SK-N-SH (cell line): ENCODE results near the gene CAMK2B.

Experiments used
- CTCF ChIP-seq: fragments of 200-600 bp; sonication (generic); IDR thresholded peaks from 2 replicates; pipeline ENCODE4 v1.6.1; 2017; ENCODE audit warnings: antibody characterized with exemption, mild to moderate bottlenecking, moderate library complexity
- ELF1 ChIP-seq: IDR thresholded peaks from 2 replicates; pipeline ENCODE4 v1.4.0; 2012
- GATA2 ChIP-seq: sonication (generic); formaldehyde crosslinking; IDR thresholded peaks from 2 replicates; pipeline ENCODE4 v1.5.0; 2020; ENCODE audit warnings: mild to moderate bottlenecking, missing genetic modification reagents
- MXI1 ChIP-seq: IDR thresholded peaks from 2 replicates; pipeline ENCODE4 v1.6.1; 2012; ENCODE audit warnings: mild to moderate bottlenecking, low read depth, low read length, improper control_type of control experiment
- NRF1 ChIP-seq: IDR thresholded peaks from 2 replicates; pipeline ENCODE4 v1.6.1; 2012; ENCODE audit warnings: low read depth, mild to moderate bottlenecking, low read length
- POLR2AphosphoS5 ChIP-seq: IDR thresholded peaks from 2 replicates; pipeline ENCODE4 v1.6.1; 2012; ENCODE audit warnings: low read depth, low read length
- REST ChIP-seq: IDR thresholded peaks from 2 replicates; pipeline ENCODE4 v1.6.1; 2012; ENCODE audit warnings: mild to moderate bottlenecking, low read depth, low read length, moderate library complexity
- RFX5 ChIP-seq: IDR thresholded peaks from 2 replicates; pipeline ENCODE4 v1.6.1; 2012; ENCODE audit warnings: mild to moderate bottlenecking, improper control_type of control experiment, low read length
- TEAD4 ChIP-seq: IDR thresholded peaks from 2 replicates; pipeline ENCODE4 v1.4.0; 2012; ENCODE audit warnings: mild to moderate bottlenecking, borderline replicate concordance; ENCODE audit not compliant: insufficient read depth
- YY1 ChIP-seq: IDR thresholded peaks from 2 replicates; pipeline ENCODE4 v1.4.0; 2012; ENCODE audit warnings: low read depth, mild to moderate bottlenecking
- TF ChIP-seq, protein P1 (sequence below): IDR thresholded peaks from 2 replicates; pipeline ENCODE4 v1.4.0; 2012; ENCODE audit warnings: low read depth, borderline replicate concordance

DNA sequence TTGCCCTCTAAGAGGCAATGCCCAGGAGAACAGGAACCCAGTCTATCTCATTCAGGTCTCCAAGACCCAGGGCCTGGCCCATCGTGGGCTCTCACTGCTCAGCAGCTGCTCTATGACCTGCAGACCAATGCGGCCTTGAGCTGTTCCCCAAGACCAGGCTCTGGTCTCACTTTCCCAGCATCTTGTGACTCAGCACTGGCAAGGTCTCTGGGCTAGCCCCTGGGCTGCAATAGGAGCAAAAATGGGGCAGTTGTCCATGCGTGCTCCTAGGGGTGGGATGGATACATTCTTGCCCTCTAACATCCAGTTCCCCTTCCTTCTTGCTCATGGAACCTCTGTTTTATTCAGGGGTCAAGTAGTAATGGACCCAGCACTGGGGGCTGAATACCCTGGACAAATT is 149.7 kb downstream of the CAMK2B start:
- TF ChIP-seq CTCF (no peak), NRF1 (no peak), ELF1 (no peak), YY1 (no peak), MXI1 (no peak), POLR2AphosphoS5 (no peak), REST (no peak), GATA2 (CRISPR knock-in tag) (no peak), TEAD4 (no peak), RFX5 (no peak)
- TF ChIP-seq, protein P1, sequence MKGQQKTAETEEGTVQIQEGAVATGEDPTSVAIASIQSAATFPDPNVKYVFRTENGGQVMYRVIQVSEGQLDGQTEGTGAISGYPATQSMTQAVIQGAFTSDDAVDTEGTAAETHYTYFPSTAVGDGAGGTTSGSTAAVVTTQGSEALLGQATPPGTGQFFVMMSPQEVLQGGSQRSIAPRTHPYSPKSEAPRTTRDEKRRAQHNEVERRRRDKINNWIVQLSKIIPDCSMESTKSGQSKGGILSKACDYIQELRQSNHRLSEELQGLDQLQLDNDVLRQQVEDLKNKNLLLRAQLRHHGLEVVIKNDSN, result no peak
